Eye (tissue), 1 donor: ENCODE results near the gene FOXRED1.
"Not testable (repeated sequence)": the region's sequence is repeated elsewhere in the genome, so short reads cannot be mapped to it uniquely, and the experiment has no call there.

ENCODE experiments used
- DNase-seq: peaks from one replicate; pipeline ENCODE4 v3.0.0-alpha.2; 2015

FOXRED1 gene

GRCh38 chr11:126268708-126269579 is at the start of gene FOXRED1, which contains the start of gene SRPRA:
TSS of gene FOXRED1 (plus strand) at chr11:126269154. CDS start at chr11:126269207, 53 bp downstream.
TSS of gene SRPRA (minus strand) at chr11:126268895. CDS start at chr11:126268804, 91 bp downstream.
- DNase-seq, result peak; percentile 100

DNA sequence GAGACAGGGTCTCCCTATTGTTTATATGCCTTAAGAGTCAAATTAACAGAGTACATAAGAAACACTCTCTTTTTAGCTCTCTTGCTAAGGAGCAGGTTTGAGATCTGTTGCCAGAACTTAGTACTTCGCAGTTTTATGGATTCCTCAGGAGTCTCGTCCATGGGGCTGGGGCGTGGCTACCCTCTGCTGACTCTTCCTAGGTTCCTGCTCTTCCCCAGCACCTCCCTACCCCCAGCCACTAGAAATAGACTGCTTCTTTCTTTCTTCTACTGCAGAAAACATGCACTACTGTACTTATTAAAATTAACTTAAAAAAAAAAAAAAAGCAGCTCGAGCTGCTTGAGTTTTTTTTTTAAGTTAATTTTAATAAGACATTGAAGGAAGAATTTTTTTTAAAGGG is 49.4 kb upstream of the FOXRED1 start:
- no peak for DNase-seq

DNA sequence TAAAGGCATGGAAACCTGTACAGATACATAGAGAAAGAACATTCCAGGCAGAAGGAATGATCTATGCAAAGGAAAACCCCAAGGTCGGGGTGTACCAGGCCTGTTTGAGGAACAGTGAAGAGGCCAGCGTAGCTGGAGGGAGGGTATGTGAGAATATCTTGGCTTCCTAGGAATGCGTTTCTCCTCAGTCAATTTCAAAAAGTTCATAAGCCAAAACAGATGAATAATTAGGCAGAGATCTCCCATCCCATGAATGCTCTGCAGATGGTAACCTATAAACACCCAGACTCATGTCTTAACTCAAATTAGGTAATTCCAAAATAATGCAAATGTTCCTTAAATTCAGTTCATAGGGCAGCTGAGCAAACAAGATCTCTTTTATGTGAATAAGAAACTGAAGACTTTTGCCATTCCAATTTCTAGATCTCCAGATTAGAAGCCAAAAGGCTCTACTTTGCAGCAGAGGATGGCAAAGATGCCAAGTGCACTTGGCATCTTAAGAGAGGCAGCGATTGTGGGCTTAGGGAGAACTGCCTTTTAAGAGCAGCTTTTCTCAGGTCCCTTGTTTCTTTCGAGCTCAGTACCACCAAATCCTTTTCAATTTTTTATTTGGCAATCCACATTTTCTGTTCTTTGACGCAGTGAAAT is 44.2 kb upstream of the FOXRED1 start:
- no peak for DNase-seq

GRCh38 chr11:126225295-126225665 is 43.7 kb upstream of the FOXRED1 start:
- no peak for DNase-seq

- no peak for DNase-seq
Measured at GRCh38 chr11:126226334-126227084, 42.4 kb upstream of the FOXRED1 start.

DNA sequence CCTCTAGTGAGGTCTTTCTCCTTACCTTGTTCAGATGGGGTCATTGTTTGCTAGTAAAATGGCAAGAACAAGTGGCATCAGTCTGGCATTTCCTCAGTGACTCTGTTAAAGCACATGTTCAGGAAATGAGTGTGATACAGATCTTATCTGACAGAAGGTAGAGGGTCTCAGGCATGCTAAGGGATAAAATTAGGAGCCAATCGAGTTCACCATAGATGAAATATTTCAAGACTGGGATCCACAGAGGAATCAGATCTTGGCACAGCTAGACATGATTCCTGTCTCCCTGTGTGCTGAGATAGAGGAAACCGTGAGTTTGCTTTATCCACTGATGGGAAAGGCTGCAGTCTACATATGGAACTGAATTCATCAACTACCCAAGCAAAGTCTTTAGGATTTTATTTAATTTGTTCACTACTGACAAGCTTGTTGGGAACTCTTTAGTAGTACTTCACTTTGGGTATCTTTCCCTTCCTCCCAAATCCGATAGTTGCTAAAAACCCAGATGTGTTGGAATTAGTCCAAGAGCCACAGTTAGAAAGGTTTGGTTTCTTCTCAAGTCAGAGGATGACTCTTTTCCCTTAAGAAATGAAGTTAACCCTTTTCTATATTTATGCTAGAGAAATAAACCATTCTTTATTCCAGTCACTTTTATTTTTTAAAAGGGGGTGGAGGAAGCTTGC is 39.0 kb upstream of the FOXRED1 start:
- no peak for DNase-seq

GRCh38 chr11:126231725-126232459 is 37.1 kb upstream of the FOXRED1 start:
- peak; percentile 11 for DNase-seq

DNA sequence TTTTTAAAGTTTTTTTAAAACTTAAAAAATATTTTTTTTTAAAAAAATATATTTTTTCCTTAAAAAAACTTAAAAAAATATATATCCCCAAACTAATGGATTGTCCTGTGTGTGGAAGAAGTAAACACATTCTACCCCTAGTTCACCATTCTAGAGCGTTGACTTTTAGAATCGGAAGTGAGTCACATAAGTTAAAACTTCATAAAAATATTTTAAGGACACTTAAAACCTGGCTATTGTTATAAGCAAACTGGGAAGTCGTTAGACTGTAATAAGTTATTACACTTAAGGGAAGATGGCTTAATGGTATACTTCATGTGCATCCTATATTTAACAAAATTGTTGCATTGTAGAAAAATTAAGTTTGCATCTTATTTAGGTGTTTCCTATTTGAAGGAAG is 36.3 kb upstream of the FOXRED1 start:
- no peak for DNase-seq

DNA sequence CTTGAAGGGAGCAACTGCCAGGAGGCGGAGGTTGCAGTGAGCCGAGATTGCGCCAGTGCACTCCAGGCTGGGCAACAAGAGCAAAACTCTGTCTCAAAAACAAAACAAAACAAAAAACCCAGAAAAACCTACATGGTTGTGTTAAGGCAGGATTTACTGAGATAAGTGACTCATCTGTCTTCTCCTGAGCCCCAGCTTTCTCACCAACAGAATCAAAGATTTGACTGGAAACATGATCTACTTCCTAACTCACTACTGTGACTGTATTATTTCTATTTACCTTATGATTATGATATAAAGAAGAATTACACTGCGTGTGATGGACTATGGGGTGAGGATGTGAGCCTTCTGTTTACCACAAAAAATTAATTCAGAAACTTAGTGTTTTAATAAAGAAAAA is 35.6 kb upstream of the FOXRED1 start:
- DNase-seq, result no peak

DNA sequence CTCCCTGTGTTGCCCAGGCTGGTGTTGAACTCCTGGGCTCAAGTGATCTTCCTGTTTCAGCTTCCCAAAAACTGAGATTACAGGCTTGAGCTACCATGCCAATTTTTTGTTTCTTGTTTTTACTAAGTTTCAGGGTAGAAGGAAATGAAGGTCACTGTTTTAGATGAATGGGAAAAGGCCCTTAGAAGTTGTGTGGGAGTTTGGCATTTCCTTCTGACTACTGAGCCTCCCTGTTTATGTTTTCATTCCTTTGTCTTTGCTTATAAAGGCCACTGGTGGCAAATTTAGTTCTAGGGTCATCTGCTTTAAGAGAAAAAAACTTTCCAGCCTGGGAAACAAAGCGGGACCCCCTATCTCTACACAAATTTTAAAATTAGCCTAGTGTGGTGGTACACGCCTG is 22.3 kb upstream of the FOXRED1 start:
- DNase-seq, result no peak

- no peak for DNase-seq
Measured at GRCh38 chr11:126253265-126253664, 15.7 kb upstream of the FOXRED1 start.

DNA sequence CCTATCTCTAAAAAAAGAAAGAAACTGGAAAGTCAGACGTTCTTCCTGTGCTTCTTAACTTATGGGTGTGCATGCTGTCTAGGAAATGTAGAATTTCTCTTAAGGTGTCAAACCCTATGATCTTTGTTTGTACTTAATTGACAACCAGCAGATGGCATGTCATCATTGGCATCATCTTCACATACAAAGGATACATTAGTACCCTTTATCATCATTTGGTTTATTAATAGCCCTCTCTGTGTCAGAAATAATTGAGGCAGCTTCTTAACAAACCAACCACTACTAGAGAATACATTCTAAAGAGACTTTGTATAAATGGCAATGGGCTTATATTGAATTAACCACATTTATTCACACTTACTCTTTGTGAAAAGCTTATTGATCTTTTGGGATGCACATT is 14.1 kb upstream of the FOXRED1 start:
- no peak for DNase-seq

- not testable (repeated sequence) for DNase-seq
Measured at GRCh38 chr11:126255507-126255906, 13.4 kb upstream of the FOXRED1 start.

DNA sequence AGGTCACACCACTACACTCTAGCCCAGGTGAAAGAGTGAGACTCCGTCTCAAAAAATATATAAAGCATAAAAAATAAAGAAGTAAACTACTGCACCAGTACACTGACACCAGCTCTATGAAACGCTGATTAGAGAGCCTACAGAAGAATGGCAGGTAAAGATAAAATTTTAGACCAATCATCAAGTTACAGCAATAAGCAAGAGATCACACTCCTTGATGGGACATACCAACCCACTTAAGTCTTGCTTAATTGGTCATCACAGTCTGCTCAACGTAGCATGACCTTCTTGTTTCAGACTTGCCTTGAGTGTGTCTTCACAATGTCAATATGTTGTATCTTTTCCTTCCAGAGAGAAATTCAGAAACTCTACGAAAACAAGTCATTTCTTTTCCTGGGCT is 12.7 kb upstream of the FOXRED1 start:
- DNase-seq, result no peak

DNA sequence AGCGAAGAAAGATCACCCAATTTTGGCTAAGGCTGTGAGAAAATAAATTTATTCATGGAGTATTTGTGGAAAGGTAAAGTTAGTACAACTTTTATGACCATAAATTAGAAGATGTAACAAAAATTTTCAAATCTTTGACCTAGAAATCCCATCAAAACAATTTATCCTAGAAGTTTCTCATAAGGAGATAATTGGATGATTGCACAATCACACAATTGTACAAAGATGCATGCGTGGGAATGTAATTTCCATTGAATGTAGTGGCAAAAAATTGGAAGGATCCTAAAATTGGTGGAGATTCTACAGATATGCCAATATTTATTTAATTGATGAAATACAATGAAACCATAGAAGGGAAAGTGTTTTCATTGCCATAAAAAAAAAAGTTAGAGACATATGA is 11.8 kb upstream of the FOXRED1 start:
- DNase-seq, result no peak

GRCh38 chr11:126257764-126258163 is 11.2 kb upstream of the FOXRED1 start:
- no peak for DNase-seq

GRCh38 chr11:126262216-126262615 is 6.7 kb upstream of the FOXRED1 start:
- DNase-seq, result no peak

DNA sequence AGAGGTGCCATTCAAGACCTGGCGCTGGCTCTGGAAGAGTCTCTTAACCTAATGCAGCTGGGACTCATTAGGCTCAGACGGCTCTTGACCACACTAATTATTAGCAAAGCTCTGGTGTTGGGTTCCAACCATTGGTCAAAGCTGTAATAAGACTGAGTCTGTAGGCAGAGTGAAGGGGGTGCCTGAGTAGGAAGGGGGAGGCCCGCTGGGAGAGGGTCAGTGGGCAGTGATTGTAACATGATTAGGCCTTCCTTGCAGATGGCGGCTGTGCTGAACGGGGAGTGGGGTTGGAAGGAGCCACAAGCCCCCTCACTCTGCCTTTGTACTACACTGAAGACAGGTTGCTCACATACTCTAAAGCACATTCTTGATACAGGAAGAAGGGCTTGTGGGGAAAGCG is 5.5 kb upstream of the FOXRED1 start:
- no peak for DNase-seq

DNA sequence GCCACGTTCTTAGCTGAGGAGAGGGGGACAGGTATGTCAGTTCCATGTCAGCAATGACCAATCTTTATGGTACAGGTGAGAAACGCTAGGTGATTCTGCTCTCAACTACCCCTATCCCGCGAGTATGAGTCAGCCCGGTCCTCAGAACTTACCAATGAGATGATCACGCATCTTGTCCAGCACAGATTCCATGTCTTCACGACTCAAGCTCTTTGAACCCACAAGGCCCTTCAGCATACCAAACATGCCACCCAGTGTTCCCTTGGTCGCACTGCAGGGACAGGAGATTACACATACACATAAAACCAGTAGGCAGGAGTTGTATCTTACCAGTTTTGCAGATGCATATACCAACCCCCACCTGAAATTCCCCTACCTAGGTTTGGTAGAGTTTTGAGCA is 3.1 kb upstream of the FOXRED1 start:
- DNase-seq, result no peak

DNA sequence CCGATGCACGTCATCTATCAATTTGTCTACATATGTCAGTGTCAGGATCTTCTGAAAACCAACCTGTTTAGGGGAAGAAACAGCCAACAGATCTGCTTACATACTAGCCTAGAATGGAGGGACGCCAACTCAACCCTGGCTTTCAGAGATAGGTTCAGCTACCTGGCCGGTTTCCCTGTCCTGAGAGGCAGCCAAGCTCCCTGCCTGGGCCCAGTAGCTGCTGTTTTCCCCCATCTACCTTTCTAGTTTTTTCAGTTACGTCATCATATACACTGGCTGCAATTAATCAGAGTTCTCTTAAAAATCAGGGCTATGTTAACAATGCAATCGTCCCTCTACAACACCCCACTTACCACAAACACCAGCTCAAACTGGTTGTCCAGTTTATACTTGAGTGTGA is 1.3 kb upstream of the FOXRED1 start:
- DNase-seq, result no peak

- DNase-seq, result no peak
Measured at GRCh38 chr11:126268361-126268707, 620 bp upstream of the FOXRED1 start.

DNA sequence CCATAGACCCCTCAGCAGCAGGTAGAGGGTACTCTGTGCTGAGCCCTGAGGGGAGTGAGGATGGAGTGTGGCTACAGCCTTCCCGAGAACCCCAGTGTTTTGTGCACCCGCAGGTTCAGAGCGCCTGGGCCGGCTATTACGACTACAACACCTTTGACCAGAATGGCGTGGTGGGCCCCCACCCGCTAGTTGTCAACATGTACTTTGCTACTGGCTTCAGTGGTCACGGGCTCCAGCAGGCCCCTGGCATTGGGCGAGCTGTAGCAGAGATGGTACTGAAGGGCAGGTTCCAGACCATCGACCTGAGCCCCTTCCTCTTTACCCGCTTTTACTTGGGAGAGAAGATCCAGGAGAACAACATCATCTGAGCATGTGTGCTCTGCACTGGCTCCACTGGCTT is 8.4 kb downstream of the FOXRED1 start:
- no peak for DNase-seq
